Superior temporal gyrus (tissue), 1 donor: ENCODE results near the gene RARG.

Source experiments
- DNase-seq: peaks from one replicate; pipeline ENCODE4 v3.0.0-alpha.2; 2016; ENCODE audit errors: extremely low spot score

Gene RARG

DNA sequence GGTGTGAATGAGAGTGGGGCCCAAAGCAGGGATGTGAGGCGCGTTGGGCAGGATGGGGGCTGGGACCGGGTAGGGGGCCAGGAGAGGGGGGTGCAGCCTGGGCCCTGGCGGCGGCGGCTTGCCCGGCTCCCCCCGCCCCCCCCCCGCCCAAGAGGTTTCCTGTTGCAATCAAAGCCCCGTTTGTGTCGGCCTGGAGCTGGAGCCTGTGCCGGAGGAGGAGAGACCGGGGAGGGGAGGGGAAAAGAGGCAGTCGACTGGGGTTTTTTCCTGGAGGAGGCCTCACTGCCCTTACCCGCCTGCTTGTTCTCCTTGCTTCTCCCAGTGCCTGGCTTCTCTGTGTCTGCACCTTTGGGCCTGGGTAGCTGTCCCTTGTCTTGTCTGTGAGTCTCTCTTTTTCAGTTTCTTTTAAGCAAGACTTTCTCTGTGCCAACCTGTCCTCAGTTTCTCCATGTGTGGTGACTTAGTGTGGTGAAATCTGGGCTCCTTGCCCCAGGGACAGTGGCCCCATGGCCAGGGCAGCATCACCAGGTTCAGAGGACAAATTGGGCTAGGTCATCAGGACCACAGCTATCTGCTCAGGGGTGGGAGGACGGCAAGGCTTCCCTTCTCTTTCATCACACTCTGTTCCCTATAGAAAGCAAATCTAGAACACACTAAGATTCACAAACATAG, 8.5 kb downstream of the RARG start:
- no peak for DNase-seq

DNA sequence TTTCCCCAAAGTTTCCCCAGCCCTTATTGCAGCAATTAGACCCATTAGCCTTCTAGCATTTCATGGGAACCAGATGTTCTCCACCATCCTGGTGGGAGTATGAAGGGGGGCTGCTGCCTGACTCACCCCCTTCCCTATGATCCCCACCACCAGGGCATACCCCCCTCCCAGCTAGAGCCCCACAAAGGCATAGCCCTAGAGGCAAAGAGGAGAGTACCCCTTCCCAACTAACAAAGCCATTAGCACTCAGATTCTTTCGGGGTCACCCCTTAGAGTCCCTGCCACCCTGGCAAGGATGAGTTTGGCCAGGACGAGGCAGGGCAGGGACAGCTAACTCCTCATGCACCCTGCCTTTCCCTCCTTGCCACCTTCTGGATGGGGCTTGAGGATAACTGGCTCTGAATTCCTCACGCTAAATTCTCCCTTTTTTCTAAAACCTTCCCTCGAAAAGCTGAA, 9.2 kb downstream of the RARG start:
- DNase-seq = no peak

DNA sequence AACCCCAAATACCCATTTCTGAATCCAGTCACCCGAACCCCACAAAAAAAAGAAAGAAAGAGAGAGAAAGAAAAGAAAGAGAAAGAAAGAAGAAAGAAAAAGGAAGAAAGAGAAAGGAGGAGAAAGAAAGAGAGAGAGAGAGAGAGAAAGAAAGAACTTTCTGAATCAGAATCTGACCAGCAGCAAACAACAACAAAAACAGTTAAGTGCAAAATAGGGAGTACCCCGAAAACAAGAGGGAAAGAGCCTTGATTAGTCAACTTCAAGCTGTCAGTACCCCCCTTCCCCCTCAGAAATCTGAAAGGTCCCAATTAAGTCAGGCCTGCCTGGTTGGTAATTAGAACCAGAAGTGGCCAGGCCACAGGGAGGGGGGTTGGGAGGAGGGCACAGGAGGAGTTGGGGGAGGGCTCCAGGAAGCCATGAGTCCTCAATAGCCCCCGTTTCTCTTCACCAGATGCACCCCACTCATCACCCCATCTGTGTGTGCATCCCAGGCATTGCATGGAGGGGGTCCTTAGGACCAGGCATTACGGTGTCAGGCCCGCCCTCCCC, 9.8 kb downstream of the RARG start:
- DNase-seq = no peak

- DNase-seq = no peak
These were observed 10.6 kb downstream of the RARG start for GRCh38 chr12:53221203-53222080.

DNA sequence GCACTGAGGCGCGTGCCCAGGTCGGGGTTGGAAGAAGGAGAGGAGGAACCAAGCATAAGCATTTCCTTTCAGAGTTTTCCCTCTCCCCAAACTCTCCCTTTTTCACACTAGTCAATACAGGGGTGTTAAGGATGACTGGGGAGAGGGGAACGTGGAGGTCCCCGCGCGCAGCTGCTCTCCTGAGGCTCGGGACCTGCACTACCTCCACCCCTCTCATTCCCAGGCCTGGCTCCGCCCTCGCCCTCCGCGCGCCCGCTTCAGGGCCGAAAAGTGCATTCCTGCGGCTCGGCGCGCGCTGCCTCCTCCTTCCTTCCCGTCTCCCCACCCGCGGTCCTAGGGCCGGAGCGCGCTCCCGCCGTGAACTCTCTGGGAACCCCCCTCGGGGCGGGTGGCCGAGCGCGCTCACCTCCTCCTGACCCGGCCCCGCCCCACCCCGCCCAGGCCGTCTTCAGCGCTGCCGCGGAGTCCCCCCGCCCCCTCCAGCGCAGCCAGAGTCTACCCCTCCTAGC, 11.3 kb downstream of the RARG start:
- DNase-seq = no peak

DNA sequence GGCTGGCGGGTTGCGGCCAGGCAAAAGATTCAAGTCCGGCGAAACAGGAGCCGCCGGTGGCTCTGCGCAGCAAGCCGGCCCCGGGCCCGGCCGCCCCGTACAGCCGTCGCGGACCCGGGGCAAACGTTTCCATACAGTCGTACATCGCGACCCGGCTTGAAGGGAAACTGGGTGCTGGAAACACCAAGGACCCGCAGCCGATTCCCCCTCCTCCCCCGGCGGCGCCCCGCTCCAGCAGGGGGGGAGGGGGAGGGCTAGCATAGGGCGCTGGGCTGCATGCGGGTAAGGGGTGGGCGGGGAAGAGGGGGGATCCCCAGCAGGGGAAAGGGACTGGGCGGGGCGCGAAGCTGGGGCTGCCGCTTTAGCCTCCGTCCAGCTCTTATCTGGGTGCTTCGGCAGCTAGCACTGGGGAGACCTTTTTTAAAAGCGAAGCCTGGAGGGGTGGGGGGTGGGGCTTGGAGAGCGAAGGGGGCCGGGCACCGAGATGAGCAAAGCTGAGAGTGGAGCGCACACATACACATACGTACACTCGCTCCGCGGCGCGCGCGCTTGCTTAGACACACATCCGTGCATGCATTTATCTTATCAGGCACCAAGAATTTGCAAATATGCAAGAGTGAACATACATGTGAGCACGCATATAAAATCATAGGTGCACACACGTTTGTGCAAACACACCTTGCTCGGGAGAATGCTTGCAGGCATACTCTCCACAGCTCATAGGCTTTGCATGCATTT, 11.9 kb downstream of the RARG start:
- DNase-seq = peak; percentile 75

GRCh38 chr12:53219292-53219955, 12.6 kb downstream of the RARG start:
- no peak for DNase-seq

DNA sequence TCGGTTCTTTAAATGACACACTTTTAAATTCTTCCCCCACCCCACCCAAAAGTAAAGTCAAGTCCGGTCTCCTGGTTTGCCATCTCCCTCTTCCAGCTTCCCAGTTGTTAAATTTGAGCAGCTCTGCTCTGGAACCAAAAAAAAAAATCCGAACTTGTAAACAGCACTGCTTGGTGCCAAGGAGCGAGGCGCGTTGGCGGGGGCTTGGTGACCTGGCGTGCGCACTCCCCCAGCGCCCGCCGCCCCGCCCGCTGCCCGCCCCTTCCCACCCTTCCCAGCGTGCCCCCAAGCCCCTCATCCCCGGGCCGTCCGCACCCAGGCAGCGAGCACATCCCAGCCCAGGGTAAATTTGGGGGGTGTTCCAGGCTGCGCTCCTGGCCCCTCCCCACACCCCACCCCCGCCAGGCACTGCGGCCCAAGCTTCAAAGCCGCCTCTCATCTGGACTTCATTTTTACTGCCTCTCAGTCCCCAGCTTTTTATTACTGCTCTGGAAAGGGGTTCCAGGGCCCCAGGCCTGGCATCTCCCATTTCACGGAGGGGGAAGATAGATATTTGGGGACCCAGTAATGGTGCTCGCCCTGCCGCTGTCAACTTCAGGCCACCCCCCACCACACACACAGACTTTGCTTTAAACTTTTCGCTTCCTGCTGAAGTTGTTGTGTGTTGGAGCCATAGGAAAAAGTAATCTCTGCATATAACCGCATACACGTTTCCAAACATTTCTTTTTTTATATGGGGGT, 13.3 kb downstream of the RARG start:
- DNase-seq = no peak

GRCh38 chr12:53217931-53218307, 14.1 kb downstream of the RARG start:
- no peak for DNase-seq

- no peak for DNase-seq
These were observed 14.7 kb downstream of the RARG start for GRCh38 chr12:53217051-53217930.

DNA sequence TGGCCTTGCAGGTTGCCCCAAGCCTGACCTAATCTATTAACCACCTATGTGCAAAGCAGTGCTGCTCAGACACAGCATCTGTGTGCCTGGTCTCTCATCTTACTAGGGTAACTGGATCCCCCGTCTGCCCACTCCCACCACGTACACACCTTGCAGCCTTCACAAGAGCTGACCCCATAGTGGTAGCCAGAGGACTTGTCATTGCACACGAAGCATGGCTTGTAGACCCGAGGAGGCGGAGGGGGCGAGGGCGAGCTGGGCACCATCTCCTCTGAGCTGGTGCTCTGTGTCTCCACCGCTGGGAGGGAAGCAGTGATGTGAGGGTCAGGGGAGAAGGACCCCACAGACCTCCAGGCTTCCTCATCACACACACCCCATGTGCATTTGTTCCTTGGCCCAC, 16.5 kb downstream of the RARG start:
- no peak for DNase-seq

- DNase-seq = no peak
These were observed 17.1 kb downstream of the RARG start for GRCh38 chr12:53214687-53215455.

DNA sequence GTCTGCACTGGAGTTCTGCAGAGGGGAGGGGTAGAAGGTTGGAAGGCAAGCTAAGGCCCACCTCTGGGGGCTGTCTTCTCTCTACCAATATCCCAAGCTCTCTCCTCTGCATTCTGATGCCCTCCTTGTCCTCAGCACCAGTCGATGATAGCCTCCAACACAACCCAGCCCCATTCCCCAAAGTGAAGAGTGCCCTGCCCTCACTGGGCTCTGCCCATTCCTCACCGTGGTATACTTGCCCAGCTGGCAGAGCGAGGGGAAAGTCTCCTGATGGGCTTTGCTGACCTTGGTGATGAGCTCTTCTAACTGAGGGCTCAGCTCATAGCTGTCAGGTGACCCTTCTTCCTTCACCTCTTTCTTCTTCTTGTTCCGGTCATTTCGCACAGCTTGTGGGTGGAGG, 17.8 kb downstream of the RARG start:
- DNase-seq = no peak

DNA sequence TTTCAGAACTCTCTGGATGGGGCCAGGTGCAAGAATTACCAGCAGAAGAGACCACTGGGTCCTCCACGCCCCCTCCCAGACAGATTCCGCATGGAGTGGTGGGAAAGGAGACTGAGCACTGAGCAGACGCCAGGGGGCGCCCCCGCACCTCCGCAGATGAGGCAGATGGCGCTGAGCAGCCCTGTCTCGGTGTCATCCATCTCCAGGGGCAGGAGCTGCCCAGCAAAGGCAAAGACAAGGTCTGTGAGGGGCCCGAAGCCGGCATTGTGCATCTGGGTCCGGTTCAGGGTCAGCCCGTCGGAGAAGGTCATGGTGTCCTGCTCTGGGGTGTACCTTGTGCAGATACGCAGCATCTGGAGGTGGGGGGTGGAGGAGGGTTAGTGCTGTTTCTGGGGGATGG, 18.7 kb downstream of the RARG start:
- DNase-seq = peak; percentile 87

DNA sequence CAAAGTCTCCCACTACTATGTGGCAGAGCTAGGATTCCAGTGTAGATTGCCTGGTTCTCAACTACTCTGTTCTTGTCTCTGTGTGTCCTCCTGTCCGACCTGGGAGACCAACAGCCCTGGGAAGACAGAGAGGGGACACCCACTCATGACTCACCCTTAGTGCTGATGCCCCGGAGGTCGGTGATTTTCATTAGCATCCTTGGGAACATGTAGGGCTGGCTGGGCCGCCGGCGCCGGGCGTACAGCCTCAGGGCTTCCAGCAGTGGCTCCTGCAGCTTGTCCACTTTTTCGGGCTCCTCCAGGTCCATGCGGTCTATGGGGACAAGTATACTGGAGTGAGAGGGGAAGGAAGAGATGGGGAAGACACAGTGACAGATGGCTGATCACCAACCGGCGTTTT, 19.1 kb downstream of the RARG start:
- no peak for DNase-seq

DNA sequence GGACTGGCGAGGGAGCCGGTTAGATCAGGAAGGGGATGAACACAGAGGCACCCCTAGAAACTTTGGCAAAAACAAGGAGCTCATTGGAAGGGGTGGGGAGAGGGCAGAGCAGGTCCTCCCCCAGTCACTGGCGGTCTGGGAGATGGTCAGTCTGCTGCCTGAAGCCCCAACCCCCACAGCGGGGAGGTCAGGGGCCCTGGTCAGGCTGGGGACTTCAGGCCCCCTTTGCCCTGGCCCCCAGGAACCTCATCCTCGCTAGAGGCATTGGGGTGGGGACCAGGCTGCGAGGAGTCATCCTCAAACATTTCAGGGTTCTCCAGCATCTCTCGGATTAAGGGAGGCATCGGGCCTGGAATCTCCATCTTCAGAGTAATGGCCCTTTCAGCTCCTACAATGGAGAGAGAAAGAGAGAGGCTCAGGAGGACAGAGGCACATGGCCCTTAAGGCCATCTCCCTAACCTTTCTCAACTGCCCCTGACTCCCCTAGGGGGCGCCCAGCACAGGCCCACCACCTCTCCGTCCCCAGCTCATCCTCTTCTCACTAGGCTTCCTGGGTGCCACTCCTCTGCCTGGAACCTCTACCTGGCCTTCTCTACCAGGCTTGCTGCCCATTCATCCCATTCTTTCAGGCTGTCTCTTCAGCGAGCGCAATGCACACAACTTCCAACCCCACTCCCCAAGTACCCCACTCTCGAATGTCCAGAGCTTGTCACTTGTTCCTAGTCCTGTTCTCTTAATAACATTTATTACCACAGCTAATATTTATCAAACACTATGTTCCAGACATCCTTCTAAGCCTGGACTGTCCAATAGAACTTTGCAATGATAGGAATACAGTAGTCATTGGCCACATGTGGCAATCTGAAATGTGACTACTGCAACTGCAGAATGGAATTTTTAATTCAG, 20.3 kb downstream of the RARG start:
- no peak for DNase-seq

- no peak for DNase-seq
These were observed 21.2 kb downstream of the RARG start for GRCh38 chr12:53210843-53211242.
